Mononuclear cell (primary cell): ENCODE data around the gene SLC6A11. TPM values are rescaled to one million over a fixed set of nuclear protein-coding genes. Genes with fewer than 3 reads are reported as not detected.

ENCODE experiments used
- H3K27me3 ChIP-seq: 2 replicates; pipeline ENCODE4 v1.6.0; 2011; ENCODE audit warnings: low read length, control low read depth; ENCODE audit not compliant: insufficient read depth
- H3K4me1 ChIP-seq: 2 replicates; pipeline ENCODE4 v1.5.1; 2011; ENCODE audit warnings: mild to moderate bottlenecking, low read length, control low read depth; ENCODE audit not compliant: insufficient read depth
- H3K4me3 ChIP-seq: 2 replicates; pipeline ENCODE4 v1.5.1; 2011; ENCODE audit warnings: mild to moderate bottlenecking, low read length, moderate library complexity
- H3K9me3 ChIP-seq: 2 replicates; pipeline ENCODE4 v1.5.1; 2011; ENCODE audit warnings: low read depth, mild to moderate bottlenecking, control low read depth, low read length
- total RNA-seq: library from RNA; depleted of rRNA; stranded (reverse); fragments of >200 nt; gene quantifications from one replicate; pipeline ENCODE4 v1.2.3, GENCODE V29; 2012

Gene SLC6A11
- total RNA-seq, 1 donor = under 0.01 TPM

DNA sequence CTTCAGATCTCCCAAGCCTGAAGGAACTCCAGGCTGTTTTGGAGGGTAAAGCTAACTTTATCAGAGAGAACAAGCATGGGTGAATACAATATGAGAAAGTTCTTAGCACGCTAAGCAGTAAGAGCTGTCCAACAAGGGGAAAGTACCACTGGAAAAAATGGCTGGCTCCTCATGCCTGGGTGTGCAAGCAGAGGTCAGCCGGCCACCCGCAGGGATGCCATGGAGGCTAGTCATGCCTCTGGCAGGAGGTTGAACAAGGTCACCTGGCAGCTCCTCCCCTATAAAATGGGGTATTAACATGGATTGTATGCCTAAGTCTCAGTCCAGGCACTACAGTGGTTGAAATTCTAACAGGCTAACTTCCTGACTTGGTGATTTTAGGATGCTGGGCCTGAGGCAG lies 101.1 kb downstream of the SLC6A11 start:
- Histone ChIP-seq H3K9me3 (no peaks in the 10 kb centered on the region), H3K4me3 (no peak overlapping the region), H3K4me1 (no peaks in the 10 kb centered on the region), H3K27me3 (no peaks in the 10 kb centered on the region)

DNA sequence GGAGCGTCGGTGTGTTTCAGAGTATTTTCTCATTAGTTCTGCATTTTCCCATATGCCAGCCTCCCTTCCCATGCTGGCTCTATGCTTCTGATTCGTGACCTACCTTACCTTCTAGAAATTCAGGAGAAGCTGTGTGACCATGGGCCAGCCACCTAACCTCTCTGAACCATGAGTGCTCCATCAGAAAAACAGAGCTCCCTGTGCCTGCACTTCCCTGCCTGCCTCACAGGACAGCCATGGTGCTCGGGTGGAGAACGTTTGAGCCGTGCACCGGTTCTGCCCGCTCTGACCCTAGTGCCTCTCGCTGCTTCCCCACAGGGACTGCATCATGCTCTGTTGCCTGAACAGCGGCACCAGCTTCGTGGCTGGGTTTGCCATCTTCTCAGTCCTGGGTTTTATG lies 102.0 kb downstream of the SLC6A11 start:
- Histone ChIP-seq H3K27me3 (peaks cover under 1% of the 10 kb centered on the region), H3K4me3 (no peak overlapping the region), H3K9me3 (no peaks in the 10 kb centered on the region)

DNA sequence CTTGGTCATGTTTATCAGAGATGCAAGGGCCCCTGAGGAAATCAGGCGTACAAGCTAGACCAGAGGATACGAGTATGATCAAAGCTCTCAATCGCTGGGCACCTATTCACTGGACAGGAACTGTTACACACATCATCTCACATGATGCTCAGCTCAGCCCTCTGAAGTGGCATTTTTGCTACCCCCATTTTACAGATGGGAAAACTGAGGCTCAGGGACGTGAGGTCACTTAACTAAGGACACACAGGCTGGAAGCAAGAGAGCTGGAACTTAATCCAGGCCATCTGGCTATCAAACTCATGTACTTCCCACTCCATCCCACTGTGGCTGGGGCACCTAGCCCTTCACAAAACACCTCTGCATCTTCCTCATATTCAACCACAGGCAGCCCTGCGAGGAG lies 103.6 kb downstream of the SLC6A11 start:
- no peak overlapping the region for H3K4me3 ChIP-seq
- H3K4me1 ChIP-seq = no peaks in the 10 kb centered on the region
- peaks cover 3% of the 10 kb centered on the region for H3K27me3 ChIP-seq
- H3K9me3 ChIP-seq = no peaks in the 10 kb centered on the region

More for the DNA sequence above, 102.0 kb downstream of the SLC6A11 start:
- H3K4me1 ChIP-seq = no peaks in the 10 kb centered on the region

DNA sequence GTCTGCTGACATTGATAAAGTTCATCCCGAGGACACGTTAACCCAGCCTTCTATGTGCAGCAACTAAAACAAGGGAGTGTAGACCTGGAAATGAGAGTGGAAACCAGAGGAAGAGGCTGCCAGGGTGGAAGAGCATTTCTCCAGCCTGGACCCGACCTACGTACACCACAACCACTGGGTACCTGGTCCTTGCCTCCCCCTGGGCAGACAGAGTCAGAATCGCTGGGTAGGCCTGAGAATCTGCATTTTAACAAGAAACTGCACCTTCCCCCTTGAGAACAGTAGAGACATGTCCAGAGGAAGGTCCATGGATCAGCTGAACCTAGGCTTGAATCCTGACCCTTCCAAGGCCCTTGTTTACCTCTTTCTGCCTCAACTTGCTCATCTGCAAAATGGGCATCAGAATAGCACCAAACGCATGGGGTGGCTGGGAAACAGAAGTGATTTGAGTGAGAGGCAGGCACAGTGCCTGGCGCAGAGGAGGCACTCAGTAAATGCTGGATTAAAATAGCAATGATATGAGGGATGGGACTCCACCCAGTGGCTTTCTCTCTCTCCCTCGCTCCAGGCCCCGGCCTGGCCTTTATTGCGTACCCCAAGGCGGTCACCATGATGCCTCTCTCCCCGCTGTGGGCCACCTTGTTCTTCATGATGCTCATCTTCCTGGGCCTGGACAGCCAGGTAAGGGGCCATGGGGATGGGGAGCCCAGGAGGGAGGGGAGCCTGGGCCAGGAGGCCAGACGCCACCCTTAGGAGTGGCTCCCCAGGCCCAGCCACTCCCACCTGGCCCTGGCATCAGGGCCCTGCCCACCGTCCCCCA lies 109.6 kb downstream of the SLC6A11 start:
- Histone ChIP-seq H3K4me3 (no peak overlapping the region), H3K27me3 (peaks cover 3% of the 10 kb centered on the region), H3K9me3 (no peaks in the 10 kb centered on the region), H3K4me1 (no peaks in the 10 kb centered on the region)

DNA sequence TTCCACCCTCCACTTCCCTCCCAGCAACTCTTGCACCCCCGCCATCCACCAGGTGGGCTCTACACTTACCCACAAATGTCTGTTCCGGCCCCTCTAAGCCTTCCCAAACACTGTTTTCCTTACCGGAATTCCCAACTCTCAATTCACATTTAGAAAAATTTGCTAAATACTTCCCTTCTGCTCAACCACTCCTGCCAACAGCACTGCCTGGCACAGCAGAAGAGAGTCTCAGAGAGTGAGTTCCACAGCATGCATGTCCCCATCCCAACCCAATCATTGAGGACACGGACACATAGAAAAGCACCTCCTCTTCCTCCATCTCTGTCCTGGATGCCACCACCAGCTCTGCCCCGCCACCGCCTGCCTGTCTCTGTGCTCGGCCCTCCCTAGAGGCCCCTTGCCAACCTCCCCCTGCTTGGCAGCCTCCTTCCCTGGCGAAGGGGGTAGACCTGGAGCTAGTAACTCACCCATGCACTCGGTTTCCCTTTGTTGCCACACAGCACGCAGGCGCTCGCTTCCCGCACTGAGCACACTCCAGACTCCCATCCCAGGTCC lies 110.3 kb downstream of the SLC6A11 start:
- no peaks in the 10 kb centered on the region for H3K4me1 ChIP-seq

DNA sequence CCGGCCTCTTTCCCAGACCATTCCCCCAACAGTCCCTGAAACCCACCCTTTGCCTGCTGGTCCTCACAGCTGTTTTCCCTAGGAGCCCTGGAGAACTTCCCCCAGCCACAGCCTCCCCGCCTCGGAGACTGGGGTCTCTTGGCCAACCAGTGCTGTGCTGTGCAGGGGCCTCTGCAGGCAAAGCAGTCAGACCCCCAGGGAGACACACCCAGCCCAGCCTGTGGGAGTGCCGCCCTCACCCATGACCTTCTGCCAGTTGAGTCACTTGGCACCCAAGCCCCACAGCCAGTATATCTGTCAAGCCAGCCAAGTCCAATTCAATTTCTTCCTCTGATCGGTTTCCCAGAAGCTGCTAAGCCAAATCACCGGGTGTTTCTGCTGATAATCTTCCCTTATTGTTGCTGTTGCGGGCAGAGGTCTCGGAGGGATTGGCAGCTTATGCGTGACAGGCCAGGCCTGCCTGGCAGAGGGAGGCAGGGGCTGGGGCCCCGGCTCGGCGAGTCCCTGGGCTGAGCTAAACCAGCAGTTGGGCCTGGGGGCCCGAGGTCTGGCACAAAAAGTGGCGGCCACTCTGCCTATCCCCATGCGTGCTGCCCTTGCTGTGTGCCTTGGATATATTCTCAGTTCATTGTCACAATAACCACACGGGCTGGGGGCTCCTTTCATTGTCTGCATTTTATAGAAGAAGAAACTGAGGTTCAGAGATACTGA lies 110.9 kb downstream of the SLC6A11 start:
- Histone ChIP-seq H3K27me3 (peaks cover 3% of the 10 kb centered on the region), H3K9me3 (no peaks in the 10 kb centered on the region), H3K4me3 (no peak overlapping the region), H3K4me1 (no peaks in the 10 kb centered on the region)

More for the DNA sequence above, 110.3 kb downstream of the SLC6A11 start:
- Histone ChIP-seq H3K9me3 (no peaks in the 10 kb centered on the region), H3K27me3 (peaks cover 3% of the 10 kb centered on the region), H3K4me3 (no peak overlapping the region)

DNA sequence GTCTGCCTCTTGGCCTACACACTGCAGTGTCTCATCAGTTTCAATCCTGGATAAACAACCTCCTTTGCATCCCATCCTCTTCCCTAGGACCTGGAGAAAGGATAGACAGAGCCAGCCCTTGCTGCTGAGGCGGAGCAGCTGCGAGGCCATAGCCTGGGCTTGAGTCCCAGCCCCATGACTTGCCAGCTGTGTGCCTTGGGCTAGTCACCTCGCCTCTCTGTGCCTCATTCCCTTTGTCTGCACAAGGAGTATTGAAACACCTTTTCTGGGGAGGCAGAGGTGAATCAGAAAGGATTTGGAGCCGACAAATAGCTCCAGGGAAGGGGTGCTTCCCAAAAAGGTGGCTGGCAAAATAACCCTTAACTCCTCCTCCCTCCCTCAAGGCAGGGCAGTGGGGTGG lies 111.5 kb downstream of the SLC6A11 start:
- Histone ChIP-seq H3K9me3 (no peaks in the 10 kb centered on the region), H3K27me3 (peaks cover 3% of the 10 kb centered on the region), H3K4me3 (no peak overlapping the region), H3K4me1 (no peaks in the 10 kb centered on the region)

DNA sequence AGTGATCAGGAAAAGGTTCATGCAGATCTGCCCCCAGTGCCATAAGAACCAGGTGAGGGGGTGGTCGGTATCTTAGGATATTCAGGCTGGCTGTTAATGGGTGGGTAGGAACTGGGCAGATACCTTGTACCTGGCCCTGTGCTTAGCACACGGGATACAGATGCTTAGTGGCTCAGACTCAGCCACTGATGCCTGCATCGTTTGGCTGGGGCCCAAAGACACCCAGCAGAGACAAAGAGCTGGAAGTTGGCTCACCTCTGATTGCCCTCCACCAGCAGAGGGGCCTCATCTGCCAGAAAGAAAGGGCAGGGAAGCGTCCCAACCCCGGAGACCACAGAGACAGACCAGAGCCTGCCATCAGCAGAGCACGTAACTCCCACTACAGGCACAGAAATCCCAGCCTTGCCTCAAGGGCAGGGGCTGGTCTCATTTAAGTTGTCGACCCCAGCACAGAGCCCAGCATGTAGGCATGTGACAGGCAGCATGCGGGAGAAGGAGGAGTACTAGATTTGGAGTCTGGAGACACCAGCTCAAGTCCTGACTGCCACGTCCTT lies 112.5 kb downstream of the SLC6A11 start:
- H3K27me3 ChIP-seq = no peaks in the 10 kb centered on the region
- H3K4me3 ChIP-seq = no peak overlapping the region
- H3K4me1 ChIP-seq = no peaks in the 10 kb centered on the region
- no peaks in the 10 kb centered on the region for H3K9me3 ChIP-seq

DNA sequence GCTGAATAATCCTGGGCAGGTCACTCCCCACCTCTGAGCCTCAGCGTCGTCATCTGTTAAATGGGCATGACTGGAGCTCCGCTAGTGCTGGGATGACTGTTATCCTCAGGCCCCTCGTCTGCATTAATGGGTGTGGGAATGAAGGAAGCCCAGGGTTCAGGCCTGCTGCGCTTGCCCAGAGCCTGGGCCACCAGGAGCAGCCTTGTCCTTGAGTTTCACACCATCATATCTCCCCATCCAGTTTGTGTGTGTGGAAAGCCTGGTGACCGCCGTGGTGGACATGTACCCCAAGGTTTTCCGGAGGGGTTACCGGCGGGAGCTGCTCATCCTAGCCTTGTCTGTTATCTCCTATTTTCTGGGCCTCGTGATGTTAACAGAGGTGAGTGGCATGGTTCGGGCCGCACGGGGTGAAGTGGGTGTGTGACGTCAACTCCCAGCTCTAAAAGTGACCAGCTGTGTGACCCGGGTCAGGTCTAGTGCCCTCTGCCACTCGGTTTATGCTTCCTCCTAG lies 113.0 kb downstream of the SLC6A11 start:
- Histone ChIP-seq H3K9me3 (no peaks in the 10 kb centered on the region), H3K27me3 (no peaks in the 10 kb centered on the region), H3K4me3 (no peak overlapping the region), H3K4me1 (no peaks in the 10 kb centered on the region)

DNA sequence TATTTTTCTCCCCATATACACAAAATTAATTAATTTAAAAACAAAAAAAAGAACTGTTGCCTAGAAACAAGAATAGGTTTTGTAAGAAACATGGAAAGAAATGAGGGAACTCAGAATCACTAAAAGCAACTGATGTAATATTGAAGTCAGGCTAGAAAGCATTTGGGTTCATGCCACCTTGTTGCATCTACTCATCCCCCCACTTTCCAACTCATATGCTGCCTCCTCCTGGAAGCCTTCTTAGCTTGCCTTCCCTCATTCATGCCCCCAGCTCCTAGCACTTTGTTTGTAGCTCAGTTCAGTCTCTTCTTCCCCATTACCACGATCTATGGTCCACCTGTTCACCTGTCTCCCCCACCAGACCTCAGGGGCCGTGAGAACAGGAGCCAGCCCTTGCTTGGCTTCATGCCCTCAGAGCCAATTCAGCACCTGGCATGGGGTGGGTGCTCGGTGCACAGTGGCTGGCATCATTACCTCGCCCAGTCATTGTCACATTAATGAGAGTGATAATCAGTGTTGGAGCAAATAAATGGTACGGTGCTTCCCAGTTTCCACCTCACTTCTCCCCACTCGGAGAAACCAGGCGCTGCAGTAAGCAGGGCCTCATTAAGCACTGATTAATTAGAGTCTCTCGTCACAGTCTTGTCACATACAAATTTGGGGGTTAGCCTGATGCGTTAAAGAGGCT lies 114.1 kb downstream of the SLC6A11 start:
- H3K9me3 ChIP-seq = no peaks in the 10 kb centered on the region

DNA sequence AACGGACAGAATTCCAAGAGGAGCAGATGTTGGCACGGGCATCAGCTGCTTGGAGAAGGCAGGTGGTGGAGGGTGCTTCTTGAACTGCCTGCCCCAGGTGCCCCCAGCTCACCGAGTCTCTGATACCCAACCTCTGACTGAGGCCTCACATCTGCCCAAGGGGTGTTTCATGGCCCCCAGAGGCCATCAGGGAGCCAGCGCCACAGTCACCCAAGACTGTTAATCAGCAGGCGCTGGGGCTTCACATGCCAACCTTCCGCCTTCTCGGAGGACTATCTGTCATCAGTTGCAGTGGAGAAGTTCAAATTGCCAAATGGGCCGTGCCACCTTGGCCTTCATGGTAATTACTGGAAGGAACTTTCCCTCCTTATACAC lies 114.6 kb downstream of the SLC6A11 start:
- no peaks in the 10 kb centered on the region for H3K27me3 ChIP-seq
- H3K9me3 ChIP-seq = no peaks in the 10 kb centered on the region
- H3K4me1 ChIP-seq = no peaks in the 10 kb centered on the region

More for the DNA sequence above, 114.1 kb downstream of the SLC6A11 start:
- H3K4me3 ChIP-seq = no peak overlapping the region
- H3K27me3 ChIP-seq = no peaks in the 10 kb centered on the region
- H3K4me1 ChIP-seq = no peaks in the 10 kb centered on the region

DNA sequence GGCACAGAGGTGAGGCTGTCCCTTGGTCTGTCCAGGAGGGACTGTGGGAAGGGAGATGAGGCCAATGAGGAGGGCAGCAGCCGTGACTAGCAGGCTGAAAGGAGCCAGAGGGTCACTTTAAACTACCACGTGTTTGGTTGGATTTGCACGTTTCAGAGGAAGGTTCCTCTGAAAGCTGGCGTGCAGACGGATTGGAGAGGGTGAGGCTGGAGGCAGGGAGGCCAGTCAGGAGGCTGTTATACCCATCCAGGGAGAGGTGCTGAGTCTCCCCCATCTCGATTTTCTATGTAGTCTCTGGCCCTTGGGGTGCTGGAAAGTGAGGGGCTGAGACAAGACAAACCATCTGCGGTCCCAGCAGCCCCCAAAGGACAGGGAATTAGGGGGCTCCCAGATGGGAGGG lies 116.6 kb downstream of the SLC6A11 start:
- no peaks in the 10 kb centered on the region for H3K27me3 ChIP-seq
- no peaks in the 10 kb centered on the region for H3K9me3 ChIP-seq
- H3K4me3 ChIP-seq = no peak overlapping the region
- no peaks in the 10 kb centered on the region for H3K4me1 ChIP-seq

More for the DNA sequence above, 114.6 kb downstream of the SLC6A11 start:
- no peak overlapping the region for H3K4me3 ChIP-seq

DNA sequence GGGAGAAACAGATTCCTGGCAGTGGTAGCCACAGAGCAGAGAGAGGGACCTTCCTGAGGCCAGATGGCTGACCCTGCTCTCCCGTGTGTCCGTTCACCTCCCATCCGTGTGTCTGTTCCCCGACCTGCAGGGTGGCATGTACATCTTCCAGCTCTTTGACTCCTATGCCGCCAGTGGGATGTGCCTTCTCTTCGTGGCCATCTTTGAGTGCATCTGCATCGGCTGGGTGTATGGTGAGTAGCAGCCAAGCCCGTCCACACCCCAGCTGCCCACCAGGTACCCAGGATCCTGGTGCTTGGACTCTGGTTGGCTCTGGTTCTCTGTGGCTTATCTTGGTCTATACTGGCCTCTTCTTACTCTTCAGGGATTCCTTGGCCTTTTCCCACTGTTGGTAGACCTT lies 117.0 kb downstream of the SLC6A11 start:
- no peaks in the 10 kb centered on the region for H3K9me3 ChIP-seq
- H3K27me3 ChIP-seq = no peaks in the 10 kb centered on the region
- no peak overlapping the region for H3K4me3 ChIP-seq
- no peaks in the 10 kb centered on the region for H3K4me1 ChIP-seq

DNA sequence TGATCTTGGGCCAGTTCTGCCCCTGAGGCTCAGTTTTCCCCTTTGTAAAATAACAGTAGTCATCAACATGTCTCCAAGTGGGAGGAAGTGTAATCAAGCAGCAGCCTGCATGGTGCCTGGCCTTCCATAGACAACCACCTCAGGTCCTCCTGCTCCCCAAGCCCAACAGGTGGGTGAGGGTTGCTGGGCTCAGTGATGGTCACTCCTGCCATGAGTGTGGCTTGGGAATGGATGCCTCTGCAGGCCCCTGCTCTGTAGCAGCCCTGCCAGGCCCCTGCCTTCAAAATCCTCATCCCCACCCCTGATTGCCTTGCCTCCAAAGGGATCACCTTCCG lies 117.4 kb downstream of the SLC6A11 start:
- Histone ChIP-seq H3K9me3 (no peaks in the 10 kb centered on the region), H3K4me3 (no peak overlapping the region), H3K27me3 (no peaks in the 10 kb centered on the region), H3K4me1 (no peaks in the 10 kb centered on the region)
